ENCODE data around the gene HAND2. TPM values are rescaled to one million over a fixed set of nuclear protein-coding genes. Genes with fewer than 3 reads are reported as not detected.
A peak's percentile ranks its signal among the peaks of the same experiment; 100 is the strongest.

Gene HAND2
- polyA plus RNA-seq, 1 donor: 0.77 TPM

DNA sequence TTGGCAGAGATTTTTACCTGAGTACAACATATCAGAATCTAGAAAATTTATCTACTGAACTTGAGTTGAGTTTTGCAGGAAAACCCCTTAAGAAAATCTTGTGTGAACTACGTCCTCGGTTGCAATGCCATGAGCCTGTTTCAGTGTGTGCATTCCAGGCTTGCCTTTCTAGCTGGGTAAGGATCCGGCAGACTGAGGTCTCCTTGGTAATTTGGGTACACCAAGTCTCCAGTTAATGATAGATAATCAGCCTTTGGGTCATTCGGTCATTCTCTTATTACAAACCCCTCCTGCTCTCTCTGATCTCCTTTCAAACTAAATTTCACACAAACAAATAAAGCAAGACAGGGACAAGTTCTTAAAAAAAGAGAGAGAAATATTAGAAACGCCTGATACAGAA is 5.9 kb upstream of the HAND2 start:
- no peak for DNase-seq

- no peak for DNase-seq
Measured at GRCh38 chr4:173535165-173535902, 5.3 kb upstream of the HAND2 start.

- DNase-seq: no peak
Measured at GRCh38 chr4:173534434-173534833, 4.4 kb upstream of the HAND2 start.

DNA sequence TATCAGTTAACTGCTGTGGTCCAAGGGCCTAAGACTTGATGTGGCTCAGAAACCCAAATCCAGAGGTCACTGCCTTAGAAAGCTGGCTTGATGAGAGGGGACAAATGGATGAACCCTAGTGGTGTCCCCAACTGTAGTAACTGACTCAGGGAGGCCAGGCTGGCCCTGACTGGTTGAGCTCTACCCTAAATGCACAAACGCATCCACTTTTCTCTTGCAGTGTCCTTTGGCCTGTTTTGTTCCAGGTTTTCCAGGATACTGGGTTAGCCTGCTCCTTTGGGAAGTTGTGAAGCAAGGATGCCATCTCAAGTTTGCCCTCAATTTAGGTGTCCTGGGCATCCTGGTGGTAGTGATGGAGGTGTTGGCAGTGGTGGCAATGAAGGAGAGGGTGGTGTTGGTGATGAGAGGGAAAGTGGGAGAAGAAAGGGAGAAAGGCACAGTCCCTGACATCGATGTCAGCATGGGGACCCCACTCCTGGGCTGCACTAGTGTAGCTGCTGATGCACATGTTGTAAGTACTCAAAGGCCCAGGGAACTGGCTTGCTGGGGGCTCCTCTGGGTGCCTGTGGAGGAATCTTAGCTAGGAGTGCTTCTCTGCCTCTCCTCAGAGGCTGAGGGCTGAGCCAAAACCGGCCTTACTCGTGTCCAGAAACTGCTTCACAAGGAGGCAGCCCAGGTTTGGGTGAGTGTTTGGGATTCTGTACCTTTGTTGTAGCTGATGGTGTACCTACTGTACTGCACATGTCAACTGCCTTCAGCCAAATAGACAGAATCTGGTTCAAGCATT is 2.9 kb upstream of the HAND2 start:
- DNase-seq: no peak

DNA sequence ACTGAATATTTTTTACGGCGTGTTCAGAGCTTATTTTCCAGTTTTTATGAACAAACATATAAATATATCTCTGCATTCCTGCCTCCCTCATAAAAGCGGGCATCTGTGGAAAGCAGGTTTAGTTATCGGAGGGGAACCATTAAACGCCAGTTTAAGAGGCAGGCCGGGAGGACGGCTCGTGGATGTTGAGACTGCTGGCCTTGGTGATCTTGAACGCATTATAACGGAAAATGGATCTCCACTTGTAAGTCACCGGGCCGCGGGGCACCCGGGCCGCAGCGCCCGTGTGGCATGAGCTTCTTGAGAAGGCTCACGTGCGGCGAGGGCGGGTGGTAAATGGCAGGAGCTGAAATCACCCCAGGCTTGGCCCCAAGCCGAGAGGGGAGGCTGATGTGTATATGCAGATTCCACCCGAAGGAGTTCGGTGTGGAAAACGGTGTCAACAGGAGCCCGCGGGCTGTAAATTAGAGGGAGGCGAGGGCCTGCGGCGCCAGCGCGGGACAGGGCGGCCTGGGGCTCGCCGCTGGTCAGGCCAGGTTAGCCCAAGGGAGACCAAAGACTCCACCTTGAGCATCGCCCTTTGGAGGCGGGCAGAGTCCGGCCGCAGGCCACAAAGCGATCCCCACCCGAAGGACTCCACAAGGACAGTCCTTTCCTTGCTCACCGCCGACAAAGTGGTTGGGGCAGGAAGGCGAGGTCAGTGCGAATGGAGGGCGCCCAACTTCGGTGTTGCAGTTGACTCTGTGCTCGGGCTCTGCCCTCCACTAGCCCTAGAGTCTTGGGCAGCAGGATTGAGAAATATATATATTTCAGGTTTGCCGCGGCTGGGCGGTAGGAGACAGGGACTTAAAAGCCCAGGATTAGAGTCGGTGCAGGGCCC is 1.3 kb upstream of the HAND2 start:
- DNase-seq: no peak

DNA sequence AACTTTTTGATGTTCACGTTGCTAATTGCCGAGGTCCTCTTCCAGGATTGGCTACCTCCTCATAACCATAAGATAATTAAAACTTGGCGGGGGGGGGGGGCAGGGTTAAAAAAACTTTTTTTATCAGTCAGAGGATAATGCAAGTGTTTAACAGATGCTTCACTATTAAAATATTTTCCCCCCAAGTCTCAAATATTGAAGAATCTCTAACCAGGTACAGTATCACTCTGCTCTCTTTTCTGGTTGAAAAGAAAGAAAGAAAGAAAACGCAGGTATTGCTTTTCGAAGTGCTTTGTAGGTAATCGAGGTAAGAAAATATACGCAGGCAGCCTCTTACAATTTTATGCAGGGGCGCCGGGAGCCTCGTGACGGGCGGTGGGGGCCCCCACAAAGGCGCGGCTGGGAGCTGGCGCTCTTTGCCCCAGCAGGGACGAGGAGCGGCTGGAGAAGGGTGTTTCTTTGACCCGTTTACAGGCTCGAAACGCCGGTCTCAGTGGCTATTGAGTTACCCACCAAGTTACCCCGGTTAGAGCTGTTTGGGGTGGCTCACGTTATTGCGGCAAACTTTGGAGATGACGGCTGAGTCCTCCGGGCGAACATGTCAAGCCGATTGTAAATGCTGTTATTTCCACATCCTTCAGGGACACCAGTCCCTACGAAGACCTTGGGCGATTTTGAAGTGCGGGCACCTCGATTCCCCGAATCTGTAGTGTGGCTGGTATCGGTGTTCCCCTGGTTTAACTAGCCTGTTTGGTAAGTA is 477 bp upstream of the HAND2 start:
- no peak for DNase-seq

GRCh38 chr4:173528378-173529321 is 1.4 kb downstream of the HAND2 start:
- no peak for DNase-seq

- no peak for DNase-seq
Measured at GRCh38 chr4:173527103-173527891, 2.7 kb downstream of the HAND2 start.

DNA sequence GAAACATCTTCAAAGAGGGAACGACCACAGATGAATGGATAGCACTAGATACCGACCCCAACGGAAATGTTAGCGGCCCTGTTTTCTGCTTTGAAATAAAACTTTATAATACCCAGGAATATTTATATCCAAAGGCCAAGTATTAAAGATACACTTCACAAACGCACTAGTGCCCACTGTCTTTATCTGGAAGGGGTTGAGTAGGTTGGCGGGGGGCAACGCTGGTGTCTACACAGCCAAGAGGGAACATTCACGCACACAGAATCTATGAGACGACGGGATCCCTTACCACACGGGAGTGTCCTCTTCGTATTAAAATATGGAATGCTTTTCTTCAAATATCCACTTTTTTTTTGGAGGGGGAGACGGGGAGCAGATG is 3.3 kb downstream of the HAND2 start:
- DNase-seq: no peak

DNA sequence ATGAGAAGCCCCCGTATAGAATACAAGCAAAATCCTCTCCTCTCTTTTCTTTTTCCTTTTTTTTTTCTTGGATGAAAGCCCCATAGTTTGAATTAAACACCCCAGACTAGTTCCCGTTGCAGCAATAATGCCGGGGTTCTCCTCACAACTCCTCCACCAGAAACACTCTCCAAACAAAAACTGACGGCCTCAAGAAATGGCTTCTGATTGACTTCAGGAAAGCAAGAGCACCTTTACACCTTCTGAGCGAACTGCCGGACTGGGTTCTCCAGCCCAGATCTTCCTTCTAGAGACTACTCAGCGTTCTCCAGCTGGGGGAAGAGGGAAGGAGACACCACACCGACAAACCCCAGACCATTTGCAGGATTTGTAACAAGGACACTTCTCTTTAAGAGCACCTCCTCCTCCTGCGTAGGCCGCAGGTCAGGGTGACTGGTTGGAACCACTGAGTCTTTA is 4.0 kb downstream of the HAND2 start:
- DNase-seq: no peak

- no peak for DNase-seq
Measured at GRCh38 chr4:173525118-173526011, 4.7 kb downstream of the HAND2 start.

DNA sequence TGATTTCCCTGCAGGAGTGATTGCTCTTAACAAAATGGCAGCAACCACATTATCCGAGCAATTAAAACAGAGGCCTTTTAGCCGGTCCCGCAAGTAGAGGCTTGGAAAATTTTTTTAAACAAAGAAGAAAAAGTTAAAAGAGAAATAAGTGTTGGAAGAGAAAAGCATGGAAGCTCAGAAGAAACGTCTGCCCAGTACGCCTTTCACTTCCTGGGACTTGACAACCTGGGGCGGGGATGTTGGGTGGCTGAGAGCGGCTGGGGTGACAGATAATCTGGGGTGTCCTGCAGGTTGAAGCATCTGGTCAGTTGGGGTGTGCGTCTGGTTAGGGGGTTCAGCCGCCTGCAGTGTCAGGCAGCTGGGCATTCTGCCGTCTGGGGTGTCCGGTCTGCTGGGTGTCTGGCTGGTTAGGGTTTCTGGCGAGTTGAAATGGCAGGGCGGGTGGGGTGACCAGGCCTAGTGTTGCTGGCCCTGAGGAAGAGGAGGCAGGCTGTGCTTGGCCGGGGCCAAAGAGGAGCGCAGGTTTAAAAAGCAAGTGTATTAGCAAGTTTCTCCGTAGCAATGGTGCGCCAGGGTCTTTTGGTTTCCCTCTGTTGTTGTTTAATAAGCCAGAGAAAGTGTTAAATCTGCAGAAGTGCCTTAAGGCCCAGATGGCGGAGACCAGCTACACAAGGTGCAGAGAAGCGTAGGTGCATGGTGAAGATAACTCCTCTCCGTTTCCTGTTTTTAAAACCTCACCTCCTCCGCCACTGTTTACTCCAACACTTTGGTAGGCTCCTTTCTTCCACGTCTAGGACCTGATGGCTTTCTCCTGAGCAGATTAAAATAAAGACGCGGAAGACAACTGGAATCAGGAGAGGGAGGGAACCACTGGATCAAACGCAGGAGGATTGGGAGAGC is 5.6 kb downstream of the HAND2 start:
- no peak for DNase-seq

DNA sequence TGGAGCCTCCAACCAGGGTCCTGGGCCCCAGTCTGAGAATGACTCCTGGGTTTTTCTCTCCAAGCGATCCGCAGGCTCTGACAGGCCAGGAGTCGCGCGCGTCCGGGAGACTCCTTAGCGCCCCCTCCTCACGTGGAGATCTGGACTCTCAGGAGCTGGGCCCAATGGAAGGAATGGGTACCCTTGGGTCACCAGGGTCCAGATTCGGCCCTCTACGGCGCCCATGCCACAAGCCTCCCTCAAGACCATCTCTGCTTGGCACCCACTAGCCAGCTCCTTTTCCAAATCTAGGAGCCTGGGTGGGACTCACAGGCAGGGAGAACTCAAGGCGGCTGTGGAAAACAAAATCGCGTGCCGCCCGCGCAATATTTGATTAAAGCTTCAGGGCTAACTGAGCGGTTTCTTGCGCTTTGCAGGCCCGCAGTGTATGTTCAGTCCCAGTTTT is 7.1 kb downstream of the HAND2 start:
- no peak for DNase-seq

DNA sequence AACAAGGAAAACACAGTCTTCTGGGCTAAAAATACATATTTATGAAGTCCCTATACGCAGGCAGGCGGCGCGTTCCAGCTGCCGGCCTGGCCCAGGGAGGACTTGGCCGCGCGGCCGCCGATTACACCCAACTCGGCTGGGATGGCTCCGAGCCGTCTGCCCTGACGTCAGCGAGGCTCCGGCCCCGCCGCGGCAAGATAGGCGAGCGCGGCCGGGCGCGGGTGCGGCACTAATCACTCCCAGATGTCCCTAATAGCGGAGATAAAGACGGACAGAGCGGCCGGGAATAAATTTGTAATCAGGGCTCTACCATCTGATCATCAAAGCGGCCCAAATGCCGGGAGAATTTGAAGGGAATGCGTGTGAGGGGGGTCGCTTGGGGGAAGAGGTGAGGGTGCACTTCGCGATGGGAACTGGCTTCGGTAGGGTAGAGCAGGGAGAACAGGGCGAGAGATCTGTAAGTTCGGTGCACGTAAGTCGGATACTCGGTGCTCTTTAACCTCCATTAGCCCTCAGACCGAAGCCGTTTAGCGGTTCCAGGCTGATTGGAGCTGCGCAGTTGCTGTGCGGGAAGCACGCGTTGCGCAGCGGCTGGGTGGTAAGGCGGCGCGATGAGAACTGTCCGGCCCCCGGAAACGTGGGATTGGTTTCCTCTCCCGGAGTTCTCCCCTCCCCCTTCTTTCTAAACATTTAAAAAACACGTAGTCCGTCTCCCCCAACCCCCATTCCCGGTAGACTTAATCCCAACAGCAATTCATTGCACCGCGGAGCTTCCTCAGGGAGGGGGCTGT is 7.7 kb downstream of the HAND2 start:
- DNase-seq: peak; percentile 91

GRCh38 chr4:173521467-173522159 is 8.4 kb downstream of the HAND2 start:
- DNase-seq: no peak

GRCh38 chr4:173520921-173521466 is 9.0 kb downstream of the HAND2 start:
- no peak for DNase-seq
